Stimulated activated CD8-positive, alpha-beta memory T cell treated with anti-CD3 and anti-CD28 coated beads, Interleukin-7, amount 100 ng/mL, for 4 hours (primary cell): ENCODE data around the gene OPCML.

ENCODE experiments used
- DNase-seq, 2 donors: peaks; one replicate each; pipeline ENCODE4 v3.0.0-alpha.2; 2020; ENCODE audit warnings: low read depth in 2 of 2

Gene OPCML

DNA sequence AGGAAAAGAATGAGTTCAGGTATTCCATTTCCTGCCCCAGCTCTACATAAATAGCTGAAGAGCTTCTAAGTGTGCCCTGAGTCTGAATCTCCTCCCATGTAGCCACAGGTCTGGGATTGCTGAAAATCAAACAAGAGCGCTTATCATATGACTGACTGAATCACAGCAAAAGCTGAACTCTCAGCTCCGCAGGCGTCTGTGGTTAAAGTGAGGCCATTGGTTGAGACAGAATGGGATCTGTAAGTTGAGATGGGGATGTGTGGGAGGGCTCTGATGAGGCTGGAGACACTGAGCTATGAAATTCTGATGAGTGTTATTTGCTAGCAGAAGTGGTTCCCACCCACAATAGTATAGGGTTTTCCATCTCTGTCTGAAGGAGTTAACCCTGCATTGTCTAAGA, 637.0 kb downstream of the OPCML start:
- DNase-seq, result no peak

DNA sequence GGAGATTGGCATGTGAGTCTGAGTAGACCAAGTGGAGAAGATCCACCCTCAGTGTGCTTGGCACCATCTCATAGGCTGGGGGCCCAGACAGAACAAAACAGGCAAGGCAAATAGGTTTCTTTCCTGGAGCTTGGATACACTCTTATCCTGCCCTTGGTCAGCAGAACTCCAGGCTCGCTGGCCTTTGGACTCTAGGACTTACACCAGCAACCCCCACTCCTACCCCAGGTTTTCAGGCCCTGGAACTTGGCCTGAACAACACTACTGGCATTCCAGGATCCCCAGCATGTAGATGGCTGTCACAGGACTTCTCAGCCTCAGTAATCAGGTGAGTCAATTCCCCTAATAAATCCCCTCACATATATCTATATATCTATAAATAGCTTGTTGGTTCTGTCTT, 637.7 kb downstream of the OPCML start:
- no peak for DNase-seq

DNA sequence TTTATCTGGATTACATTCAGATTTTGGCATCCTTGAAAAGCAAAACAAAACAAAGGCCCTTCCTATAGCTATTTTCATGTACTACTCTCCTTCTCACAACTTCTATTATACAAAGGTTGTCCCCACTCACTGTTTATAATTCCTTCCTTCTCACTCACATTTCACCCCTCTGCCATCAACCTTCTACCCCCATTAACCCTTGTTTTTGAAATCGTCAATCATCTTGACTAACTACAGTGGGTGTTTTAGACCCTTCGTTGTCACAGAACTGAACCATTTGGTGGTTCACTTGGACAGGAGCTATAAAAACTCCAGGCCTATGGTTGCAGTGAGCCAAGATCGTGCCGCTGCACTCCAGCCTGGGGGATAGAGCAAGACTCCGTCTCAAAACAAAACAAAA, 639.4 kb downstream of the OPCML start:
- DNase-seq, result no peak

DNA sequence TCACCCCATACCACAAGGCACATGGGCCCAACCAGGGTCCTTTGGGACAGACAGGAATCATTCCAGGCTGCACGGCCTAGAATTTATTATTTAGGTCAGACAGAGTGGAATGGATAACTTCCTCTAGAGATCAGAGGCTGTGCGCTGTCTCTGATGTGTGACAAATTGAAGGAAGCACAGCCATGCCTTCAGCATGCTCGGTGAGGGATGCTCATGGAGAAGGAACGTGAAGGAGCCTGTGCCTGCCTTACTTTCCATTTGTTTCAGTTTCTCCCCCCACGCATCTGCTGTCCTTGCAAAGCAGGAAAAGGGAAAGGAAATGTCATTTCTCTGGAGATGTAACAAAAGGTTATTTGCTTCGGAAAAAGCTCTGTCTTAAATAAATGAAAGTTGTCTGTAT, 644.1 kb downstream of the OPCML start:
- no peak for DNase-seq

DNA sequence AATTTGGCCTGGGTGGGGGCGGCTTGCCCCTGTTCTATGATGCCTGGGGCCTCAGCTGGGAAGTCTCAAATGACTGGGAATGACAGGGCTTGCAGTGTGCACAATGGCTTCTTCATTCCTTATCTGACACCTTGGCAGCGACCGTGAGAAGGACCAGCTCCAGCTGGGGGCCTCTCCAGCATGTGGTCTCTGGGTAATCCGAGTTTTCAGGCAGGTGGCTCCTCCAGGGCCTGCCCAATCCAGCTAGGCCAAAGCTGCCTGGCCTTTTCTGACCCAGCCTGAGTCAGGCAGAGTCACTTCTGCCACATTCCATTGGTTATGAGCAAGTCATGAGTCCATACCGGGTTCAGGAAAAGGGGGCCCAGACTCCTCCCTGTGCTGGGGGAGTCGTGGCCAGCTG, 646.0 kb downstream of the OPCML start:
- no peak for DNase-seq

DNA sequence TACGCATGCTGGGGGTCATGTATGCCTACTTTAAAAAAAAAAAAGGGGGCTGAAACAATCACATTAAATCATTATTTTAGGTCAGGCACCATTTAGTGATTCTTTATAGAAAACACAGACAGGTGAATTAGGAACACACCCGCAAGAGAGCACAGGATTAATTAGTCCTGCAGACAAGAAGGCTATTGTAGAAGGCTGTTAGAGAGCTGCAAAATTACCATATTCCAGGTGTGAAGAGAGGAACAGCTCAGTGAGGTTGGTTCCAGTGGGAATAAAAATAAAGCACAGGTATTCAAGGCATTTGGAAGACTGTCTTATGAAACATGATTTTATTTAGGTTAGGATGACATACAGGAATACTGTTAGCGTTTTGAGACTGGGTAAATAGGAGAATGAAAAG, 649.1 kb downstream of the OPCML start:
- no peak for DNase-seq

DNA sequence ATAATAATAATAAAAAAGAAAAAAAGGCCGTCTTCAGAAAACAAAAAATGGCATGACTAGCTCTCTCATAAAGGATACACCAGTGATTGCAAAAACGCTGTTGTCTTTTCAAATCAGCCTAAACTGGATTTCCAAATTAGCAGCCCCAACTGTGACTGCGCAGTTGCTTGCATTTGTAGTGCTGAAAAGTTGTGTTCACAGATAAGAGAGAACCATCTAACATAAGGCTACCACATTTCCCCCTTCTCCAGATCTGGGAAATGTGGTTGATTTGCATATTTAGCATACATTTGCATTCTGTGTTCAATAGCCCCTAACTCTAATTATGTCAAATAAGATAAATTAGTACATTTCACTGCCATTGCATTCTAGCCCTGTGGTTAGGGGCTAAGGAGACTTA, 650.7 kb downstream of the OPCML start:
- no peak for DNase-seq

DNA sequence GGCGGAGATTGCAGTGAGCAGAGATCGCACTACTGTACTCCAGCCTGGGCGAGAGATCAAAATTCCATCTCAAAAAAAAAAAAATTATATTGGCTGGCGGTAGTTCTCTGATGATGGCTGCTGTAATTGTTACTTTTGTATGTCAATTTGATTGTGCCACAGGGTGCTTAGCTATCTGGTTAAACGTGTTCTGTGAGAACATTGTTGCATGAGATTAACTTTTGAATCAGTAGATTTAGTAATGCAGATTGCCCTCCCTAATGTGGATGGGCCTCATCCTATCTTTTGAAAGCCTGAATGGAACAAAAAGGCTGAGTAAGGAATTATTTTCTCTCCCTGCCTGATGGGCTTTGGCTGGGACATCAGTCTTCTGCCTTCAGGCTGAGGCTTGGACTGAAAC, 654.2 kb downstream of the OPCML start:
- DNase-seq, result no peak

DNA sequence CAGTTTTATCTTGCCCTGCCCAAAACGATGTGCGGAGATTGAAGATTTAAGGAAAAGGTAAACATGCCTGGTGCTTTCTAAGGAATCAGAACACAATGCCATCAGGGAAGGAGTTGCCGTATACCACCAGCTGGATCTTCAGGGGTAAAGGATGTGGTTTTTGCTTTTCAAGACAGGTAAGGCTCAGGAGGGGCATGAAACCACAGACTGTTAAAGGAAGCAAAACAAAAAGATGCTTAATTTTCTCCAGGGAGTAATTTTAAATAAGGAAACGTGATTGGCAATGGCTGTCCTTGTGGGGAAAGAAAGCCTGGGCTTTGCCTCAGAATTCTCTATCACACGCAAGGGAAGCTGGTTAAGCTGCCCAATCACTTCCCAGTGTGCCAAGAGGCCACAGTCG, 655.6 kb downstream of the OPCML start:
- no peak for DNase-seq

DNA sequence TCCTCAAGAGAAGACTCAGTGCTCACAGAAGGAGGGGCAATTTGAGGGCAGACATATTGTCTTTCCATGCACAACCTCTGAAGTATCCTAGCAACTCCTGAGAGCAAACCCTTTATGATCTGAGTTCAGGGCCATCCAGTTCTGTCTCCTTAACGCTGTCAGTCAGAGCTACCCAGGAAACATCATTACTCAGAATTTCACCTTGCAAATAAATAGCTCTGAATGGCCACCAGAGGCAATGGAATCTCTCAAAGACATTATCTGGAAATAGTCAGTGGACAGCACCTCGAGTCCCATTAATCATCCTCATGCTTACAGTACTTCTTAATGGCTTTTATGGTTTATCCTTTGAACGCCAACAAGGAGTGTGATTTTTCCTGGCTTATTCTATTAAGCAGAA, 656.1 kb downstream of the OPCML start:
- no peak for DNase-seq

DNA sequence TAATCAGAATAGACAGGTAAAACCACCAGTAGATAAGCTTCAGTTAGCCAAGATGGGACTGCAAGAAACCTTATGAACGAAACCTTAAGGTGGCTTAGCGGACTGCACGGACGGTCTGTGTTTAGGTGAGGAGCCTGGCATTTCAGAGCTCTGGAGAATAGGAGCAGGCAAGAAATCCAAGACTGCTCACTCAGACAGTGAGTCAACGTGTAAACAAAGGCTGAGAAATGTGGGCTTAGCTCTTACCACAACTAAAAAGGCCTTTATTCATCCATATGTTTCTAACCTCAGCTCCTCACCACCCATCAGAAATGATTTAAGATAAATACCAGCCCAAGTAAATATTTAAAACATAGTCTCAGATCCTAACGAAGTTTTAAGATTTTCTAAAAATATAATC, 657.7 kb downstream of the OPCML start:
- DNase-seq, result no peak

DNA sequence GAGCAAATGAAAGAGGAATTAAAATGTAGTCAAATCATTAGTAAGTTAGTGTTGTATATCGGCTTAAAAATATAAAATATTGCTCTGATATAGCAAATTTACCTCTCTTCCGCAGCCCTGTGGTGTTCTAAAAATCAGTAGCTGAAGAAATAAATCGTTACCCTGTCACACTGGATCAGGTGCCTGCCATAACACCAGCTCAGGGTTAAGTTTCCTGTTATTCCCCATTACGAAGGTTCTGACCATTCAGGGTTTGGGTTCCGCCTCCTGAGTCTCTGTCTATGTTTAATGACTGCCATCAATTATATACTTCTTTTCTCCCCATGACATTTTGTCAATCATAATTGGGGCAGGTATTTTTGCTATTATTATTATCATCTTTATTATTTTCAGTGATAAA, 658.5 kb downstream of the OPCML start:
- DNase-seq, result no peak

DNA sequence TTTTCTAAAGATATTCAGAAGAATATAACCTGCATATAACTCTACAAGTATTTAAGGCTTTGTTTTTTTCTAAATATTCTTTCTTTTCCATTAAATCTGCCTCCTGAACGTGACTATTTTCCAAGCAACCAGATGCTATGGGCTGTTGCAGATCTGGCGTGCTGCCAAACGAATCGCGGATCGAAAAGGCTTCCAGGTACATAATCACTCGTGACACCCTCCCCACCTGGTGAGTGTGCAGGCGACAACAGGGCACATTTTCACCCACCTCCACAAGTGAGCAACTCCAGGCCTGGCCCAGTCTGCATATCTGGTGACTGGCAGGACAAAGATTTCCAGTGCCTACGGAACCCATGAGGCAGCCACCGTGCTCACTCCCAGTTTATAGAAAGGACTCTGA, 660.1 kb downstream of the OPCML start:
- no peak for DNase-seq

DNA sequence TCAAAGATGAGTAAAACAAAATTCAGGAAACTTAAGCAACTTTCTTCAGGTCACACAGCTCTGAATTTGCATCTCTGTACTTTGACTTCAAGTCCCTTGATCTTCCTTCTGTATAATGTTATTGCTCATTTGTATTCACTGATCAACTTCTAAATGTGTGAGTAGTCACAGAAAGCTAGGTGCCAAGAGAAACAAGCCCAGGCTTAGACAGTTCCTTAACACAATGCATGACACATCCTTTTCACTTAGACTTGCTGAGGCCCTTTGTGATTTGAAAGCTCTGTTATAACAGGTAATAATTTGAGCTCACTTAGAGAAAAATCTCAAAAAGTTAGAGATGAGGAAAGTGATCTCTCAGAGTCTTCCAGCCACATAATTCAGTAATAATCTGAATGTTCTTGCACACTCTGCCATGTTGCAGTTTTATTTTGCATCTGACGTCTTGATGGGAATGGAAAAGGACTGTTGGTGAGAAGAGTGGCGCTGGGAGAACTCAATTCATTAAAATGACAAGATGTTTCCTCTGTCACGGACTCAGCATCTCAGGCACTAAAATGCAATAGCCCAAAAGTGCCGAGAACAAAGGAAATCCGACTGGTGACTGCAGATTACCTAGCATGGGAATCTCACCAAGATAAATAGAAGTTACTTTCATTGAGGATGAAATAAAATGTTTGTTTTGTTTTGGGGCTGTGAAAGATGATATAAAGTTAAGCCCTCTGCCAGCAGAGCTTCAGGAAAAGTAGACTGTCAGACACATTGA, 665.3 kb downstream of the OPCML start:
- no peak for DNase-seq

DNA sequence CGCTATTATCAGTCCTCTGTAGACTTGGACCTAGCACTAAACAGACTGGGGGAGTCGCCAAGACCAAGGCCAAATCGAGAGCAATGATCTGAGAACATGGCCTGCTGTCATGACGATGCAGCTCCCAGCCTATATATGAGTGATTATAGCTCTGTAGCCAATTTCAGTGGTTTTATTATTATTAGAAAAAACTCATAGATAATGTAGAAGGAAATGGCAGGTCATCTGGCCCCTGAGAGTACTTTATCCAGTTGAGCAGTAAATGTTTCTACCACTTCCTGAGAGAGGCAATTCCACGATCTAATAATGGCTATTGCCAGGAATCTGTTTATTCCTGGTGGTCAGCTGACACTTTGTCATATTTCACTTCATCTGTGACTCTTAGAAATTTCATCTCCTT, 666.7 kb downstream of the OPCML start:
- no peak for DNase-seq

DNA sequence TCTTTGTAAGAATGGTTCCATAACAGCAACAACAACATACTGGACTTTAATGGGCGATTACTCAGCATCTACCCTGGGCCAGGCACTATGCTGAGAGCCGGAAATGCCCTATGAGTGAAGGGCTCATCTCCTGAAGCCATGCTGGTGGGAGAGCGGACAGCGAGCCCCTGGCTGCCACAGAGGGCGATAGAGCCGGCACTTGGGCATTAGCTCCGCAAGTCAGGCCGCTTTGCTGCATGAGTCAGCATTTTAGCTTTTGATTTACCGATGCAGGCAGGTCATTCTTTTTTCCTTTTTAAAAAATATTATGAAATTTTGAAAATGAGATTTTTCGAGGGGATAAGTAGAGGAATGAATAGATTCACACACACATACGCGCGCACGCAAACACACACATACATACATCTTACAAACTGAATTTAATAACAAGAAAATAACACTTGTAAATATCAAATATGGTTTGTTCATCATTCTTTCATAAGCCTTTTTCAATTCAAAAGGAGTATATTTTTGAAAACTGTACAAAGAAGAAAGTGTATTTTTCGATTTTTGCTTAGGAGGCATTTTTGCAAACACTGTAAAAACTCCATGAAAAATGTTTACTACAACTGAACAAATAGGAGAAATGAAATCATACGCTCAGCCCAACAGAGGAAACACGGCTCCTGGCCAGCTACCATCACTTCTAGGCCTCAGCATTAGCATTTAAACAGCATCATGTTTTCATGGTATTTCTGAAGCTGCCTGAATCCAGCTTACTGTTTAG, 667.3 kb downstream of the OPCML start:
- DNase-seq, result no peak

DNA sequence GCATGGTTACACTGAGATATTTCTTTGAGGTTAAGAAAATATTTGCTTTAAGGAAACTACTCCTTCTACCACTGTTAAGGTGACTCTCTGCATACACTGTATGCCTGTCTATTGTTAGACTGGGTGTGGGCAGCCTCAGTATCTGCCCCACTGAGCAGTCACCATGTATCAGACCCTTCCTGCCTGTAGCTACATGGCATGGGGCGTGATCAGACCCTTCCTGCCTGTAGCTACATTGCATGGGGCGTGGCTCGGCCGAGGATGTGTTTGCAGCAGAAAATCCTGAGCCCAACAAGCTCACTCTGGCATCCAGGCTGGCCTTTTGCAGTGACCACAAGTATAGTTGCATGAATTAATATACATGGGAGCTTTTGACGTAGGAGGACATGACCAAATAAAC, 669.4 kb downstream of the OPCML start:
- DNase-seq, result no peak

DNA sequence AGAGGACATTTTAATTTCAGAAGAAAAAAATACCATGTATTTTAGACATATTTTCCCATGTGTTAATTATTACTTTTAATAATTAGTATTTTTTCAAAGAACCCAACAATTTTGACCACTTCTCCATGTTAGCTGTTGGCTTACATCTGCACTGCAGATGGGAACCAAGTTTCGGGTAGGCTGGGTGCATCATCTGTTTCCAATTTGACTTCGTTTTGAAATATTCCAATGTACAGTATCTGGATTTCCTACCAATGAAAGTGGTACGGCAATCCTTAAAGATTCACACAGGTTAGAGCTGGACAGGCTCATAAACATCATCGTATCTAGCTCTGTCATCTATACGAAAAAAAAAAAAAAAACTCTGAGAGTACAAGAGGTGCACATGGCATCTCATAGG, 670.2 kb downstream of the OPCML start:
- DNase-seq, result no peak

DNA sequence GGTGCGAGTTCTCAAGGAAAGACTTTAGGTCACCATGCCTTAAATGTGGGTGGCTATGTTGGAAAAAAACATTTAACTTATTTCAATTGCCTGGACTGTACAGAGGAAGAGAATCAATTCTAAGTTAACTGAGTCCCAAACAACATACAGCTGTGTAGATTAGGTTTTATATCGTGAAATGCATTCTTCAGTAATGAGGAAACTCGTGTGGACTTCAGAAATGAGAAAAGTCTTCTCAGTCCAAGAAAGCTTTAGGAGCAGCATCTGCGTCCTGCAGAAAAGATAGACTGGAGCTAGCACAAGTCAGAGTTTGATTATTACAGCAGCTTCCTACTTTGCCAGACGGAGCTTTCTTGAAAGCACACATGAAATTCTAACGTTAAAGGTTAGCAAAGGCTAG, 673.0 kb downstream of the OPCML start:
- DNase-seq, result no peak

DNA sequence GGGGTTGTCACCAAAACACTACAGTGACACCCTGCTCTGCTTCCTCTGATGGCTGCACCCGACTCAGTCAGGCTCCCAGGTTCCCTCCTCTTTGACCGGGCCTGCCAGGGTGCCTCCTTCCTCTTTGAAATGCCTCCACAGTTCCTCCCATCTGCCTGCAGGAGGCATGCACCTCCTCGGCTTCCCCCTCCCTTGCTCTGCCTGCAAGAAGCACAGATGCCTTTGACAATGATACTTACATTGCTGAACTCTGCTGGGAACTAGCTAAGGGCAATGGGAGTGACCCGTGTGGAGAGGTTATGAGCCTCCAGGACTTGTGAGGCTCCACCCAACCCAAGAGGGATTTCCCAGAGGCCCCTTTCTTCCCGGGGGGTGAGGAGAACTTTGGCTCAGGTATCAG, 674.1 kb downstream of the OPCML start:
- no peak for DNase-seq

DNA sequence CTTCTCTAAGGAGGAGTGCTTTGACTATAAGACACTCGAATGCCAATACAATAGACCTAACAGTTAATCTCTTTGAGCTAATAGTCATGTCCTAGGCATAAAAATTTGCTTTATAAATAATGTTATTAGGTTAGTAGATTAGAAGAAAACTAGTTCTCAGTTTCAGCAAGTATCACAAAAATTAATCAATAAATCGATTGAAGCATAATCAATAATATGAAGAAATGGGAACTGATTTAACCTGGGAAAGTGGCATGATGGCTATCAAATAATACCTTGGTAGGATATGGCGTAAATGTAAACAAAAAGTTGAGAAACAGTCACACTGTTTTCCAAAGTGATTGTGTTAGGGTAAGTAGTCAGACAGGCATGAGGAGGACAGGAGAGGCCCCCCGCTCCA, 676.3 kb downstream of the OPCML start:
- no peak for DNase-seq

DNA sequence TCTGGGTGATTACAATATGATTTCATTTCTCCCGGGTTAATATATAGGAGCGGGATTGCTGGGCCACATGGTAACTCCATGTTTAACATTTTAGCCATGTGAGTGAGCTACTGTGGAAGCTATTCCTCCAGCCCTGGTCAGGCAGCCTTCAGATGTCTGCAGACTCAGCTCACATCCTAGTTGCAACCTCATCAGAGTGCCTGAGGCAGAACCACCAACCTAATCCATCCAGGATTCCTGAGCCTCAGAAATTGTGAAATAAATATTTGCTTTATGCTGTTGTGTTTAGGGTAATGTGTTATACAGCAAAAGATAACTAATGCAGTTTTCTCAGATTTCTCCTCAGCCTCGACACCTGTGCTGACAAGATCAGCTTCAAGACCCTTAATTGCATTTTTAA, 676.8 kb downstream of the OPCML start:
- no peak for DNase-seq

DNA sequence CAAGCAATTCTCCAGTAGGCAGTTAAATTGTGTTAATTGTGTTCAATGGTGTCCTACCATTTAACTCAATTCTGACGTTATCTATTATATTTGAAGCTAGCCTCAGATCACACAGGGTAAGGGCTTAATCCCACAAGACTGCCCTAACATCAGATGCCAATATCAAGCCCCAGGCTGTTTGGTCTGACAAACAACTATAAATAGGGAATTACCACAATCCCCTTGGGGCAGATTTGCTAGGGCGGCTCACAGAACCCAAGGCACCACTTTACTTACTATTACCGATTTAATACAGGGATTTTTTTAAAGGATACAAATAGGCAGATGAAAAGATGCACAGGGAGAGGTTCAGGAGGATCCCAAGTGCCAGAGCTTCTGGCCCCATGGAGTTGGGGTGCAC, 678.4 kb downstream of the OPCML start:
- no peak for DNase-seq

DNA sequence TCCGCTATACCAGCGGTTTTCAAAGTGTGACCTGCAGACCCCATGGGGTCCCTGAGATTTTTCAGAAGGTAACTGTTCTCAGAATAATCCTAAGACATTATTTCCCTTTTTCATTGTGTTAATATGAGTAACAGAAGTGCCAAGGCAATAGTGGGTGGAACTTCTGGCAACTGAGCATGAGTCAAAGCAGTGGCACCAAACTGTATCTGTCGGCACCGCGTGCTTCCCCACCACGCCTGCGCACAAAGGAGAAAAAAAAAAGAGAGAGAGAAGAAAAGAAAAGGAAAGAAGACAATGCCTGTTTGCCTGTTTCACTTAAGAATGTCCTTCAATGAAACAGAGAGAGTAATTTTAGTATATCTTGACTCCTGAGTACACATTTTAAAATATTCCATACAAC, 679.9 kb downstream of the OPCML start:
- DNase-seq, result no peak
